ENCODE data around the gene IL1RL1.

Gene IL1RL1

DNA sequence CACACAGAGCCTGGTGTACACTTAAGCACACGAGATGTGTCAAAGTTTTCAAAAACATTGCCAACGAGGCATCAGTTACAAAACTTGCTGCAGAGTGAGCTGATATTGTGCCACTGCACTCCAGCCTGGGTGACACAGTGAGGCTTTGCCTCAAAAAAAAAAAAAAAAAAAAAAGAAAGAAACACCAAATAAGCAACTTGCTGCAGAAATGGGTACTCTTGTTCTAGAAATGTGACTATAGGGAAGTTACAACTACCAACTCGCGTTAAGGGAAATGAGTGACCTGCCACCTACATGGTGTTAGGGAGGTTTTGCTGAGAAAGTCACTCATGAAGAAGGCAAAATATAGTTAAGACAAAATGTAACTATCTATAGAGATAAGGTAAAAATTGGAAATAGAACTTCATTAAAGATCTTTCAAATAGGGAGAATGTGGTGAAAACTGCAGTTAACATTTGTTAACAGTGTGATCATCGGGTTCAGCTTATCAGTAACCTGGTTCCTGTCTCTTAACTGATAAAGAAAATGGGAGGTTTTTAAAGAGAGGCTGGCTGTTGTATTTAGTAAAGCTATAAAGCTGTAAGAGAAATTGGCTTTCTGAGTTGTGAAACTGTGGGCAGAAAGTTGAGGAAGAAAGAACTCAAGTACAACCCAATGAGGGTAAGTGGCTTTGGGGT lies at the start of gene IL1RL1:
TSS of gene IL1RL1 (plus strand) at position 600 of the 677 bp plus-strand sequence. CDS start 26,702 bp downstream, outside the sequence.
- no peak for DNase-seq

DNA sequence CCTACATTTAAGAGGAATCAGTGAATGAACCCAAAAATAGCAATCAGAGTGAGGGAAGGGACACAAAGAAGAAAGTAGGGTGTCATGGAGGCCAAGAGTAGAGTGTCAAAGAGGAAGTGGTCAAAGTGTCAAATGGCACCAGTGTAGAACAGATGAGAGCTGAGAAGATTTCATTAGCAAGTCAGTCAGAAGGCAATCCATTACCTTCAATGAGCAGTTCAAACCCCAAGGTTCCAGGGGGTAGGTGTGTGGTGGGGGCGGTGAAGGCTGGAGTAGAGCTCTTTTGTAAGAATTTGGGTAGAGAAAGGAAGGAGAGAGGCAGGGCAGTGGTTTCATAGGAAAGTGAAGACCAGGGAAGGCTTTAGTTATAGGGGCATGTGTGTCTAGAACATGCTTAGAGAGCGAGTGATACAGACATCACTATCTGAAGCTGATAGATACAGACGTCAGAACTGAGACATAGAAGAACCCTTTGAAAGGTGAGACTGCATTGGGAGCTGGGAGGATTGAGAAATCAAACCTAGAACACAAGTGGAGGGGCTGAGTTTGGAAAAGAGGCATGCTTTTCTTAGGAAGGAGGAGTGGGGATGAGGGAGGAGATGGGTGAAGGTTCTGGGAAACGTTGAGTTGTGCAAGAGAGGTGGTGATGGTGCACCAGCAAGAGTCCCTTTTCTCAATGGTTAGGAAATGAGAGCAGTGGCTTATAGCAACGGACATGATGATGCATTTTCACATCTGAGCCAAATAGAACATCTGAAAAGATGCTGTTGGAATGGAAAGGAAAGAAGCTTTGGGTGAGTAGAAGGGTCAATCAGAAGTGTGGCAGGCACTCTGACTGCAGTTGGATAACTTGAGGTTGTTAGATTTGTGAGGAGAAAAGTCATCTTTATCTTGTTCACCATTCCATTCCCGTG lies 48.9 kb upstream of the IL1RL1 start:
- no peak for DNase-seq

DNA sequence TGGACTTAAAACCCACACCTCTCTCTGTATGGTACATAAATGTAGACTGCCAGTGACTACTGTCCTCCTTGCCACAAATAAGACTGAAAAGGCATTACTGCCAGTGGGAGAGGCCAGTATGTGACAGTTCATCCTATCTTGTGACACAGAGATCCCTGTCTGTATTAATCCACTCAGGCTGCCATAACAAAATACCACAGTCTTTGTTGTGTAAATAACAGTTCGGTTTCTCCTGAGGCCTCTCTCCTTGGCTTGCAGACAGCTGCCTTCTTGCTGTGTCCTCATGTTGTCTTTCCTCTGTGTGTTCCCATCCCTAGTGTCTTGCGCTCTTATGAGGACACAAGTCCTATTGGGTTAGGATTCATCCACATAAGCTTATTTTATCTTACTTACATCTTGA lies 46.4 kb upstream of the IL1RL1 start:
- no peak for DNase-seq

DNA sequence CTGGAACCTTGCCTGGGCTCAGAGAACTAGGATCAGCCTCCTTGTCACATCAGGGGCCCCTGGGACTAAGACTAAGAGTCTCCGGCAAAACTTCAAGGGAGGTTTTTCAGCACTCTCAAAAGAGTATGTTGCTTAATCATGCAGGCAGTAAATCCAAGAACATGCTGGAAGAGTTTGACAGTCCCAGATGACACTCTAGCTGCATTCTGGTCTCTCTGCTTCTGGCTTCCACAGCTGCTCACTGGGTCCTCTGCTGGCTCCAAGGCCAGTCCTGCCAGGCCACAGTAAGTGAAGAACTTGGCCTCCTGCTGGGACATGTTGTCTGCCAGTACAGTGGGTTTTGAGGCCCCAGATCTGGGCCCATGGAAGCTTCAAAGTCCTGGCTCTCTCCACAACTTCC lies 45.2 kb upstream of the IL1RL1 start:
- DNase-seq = no peak

DNA sequence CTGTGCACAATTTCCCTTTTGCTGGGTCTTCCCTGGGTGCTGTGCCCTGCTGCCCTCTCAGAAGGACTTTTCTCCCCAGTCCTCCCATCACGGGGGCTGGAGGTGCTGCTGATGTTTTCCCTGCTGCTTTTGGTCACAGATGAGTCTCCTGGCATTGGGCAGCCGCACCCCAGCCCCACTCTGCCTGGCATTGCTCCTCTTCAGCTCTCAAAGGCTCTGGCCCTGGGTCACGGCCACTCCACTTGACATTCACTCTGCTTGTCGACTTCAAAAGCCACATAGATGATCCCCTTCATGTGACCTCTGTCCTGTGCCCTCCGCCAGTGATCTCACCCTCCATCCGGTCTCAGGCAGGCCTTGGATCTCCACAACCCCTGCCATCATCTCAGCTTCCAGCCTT lies 43.6 kb upstream of the IL1RL1 start:
- DNase-seq = no peak

DNA sequence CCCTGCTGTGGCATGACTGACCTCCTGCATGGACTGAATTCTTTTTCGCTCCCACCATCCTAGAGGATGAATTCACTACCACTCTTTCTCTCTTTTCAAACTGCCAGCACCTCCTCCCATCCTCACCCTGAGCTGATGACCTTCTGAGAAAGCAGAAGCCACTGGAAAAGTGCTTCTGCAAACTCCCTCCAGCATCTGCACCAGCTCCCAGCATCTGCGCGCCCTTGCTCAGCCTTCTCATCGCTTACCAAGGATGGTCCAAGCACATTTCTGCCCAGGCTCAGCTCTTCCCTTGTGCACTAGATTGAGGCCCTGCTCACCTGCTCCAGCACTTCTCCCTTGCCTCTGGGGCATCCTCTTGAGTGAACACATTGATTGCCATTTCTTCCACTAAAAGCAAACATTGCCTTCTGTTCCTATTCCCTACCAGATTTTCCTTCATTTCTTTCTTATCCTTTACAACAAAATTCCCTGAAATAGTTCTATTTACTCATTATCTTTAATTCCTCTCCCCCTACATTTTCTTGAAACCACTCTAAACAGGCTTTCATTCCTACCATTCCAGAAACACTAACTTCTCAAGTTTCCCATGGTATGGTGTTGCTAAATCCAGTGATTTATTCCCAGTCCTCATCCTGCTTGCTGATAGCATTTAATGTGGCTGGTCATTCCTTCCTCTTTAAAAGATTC lies 42.7 kb upstream of the IL1RL1 start:
- DNase-seq = no peak

DNA sequence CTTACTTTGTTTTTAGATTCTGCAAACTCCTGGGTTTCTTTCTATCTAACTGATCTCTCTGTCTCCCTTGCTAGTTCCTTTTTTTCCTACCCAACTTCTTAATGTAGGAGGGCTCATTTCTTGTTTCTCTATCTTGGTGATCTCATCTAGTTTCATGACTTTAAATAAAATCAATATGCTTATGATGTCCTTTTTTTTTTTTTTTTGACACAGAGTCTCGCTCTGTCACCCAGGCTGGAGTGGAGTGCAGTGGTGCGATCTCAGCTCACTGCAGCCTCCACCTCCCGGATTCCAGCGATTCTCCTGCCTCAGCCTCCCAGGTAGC lies 42.2 kb upstream of the IL1RL1 start:
- DNase-seq = no peak

DNA sequence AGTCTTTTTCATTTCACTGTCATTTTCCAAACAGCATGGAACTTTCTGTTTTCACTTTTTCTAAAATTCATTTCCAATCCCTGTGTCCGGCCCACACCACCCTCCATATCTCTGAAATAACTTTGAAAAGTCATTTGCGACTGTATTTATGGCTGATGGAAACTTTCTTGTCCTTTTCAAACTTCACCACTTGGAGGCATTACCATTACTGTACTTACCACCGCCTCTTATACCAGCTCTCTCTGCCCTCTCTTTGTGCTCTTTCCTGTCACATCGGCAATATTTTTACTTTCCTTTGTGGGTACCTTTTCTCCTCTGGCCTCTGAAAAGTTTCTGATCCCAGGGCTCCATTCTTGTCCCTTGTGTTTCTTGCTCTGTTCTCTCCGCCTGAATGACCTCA lies 39.5 kb upstream of the IL1RL1 start:
- DNase-seq = peak; percentile 26

DNA sequence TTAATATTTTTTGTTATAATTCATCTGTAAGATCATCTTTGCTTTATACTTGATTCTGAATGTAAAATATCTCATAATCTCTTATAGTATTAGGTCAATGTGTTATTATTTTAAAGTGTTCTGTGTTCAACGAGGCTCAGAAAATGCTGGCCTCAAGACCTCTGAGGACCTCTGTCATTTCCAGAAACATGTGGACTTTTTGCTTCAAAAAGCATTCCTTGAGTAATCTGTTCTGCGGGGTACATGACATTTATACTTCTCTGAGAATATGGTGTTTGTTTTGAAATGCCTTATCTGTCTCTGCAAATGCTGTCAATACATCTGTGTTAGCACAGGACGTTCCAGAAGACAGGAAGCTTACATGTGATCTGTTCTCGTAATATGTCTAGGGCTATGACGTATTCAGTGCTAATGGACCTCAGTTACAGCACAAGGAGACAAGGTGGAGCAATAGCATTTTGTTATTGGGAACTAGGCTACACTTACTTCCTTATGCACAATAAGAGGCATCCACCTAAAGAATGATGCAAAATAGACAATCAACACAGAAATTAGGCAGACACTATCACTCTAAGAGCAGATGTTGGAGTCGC lies 37.6 kb upstream of the IL1RL1 start:
- DNase-seq = no peak

DNA sequence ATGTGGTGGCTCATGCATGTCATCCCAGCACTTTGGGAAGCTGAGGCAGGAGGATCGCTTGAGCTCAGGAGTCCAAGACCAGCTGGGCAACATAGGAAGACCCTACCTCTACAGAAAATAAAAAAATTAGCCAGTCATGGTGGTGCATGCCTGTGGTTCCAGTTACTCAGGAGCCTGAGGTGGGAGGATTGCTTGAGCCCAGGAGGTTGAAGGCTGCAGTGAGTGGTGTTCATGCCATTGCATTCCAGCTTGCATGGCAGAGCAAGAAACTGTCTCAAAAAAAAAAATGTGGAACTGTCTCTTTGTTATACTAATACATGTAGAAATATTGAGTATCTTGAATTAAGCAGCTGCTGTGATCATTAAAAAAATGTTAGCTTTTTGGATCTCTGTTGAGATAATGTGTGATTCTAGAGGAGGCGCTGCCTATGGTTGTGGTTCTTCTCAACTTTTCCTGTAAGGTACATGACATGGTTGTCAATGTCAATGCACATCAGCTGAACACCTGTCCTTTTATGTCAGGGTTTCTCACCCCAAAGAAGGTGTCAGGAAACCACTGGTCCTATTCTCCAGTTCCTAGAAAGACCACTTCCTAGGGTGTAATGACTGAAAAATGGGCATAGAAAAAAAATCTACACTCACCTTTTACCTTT lies 34.7 kb upstream of the IL1RL1 start:
- DNase-seq = no peak

DNA sequence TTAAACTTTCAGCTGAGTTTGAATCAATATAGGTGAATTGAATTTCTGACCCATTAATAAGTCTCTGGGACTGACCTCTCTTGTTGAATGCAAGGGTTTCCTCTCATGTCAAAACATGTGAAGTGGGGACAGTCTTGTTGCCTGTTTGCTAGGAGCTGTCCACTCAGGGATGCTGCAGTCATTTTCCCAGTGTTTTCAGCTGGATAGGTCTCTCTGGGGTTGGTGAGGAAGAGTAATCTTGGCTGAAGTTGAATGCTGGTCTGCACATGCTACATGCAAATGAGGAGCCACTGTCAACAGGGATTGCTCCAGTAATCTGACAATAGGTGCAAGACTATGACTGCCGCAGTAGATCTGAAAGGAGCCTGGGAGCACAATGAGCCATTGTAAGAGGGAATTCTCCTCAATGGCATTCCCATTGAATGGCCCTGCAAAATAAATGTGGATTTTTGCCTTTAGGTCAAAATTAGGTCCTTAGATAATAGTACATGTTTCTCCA lies 34.1 kb upstream of the IL1RL1 start:
- no peak for DNase-seq

DNA sequence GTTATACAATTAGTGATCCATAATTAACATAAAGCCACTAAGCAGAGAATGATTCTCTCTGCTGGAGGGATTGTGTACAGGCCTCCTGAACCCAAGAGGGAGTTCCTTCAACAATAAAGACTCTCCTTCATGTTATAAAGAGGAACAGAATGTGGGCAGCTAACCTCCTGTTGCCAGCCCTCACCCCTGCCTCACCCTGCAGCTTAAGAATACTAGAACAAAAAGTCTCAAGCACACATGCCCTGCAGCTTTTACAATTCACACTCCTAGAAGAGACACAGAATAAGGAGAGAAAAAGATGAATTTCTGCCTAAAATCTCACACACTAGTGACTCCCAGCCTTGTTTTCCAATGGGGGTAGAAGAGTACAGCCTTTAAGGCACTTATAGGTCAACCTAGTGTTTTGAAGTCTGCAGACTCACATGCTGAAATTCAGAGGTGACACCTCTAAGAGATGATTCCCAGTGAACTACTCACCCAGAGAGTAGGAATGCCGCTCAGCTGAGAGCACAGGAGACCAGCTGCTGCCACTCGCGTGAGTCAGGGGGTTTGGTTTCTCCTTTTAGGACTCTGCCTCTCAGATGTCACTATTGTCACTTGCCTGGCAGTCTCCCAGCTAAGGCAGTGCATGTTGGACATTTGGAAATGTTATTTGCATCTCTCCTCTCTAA lies 32.5 kb upstream of the IL1RL1 start:
- no peak for DNase-seq

DNA sequence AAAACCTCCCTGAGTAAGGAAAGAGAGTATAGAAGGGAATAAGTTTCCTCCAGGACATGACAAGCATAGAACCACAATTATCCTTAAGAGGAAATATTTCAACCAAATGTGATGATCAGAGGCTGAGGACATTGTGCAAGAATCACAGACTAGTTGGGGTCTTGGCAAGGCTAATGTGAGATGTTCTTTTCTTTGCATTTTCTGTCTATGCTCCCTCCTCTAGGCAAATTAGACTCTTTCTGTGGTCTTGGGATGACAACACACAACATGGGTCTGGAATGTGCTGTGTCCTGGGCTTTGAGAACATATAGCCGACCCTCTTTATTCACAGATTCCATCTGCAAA lies 32.0 kb upstream of the IL1RL1 start:
- DNase-seq = no peak

DNA sequence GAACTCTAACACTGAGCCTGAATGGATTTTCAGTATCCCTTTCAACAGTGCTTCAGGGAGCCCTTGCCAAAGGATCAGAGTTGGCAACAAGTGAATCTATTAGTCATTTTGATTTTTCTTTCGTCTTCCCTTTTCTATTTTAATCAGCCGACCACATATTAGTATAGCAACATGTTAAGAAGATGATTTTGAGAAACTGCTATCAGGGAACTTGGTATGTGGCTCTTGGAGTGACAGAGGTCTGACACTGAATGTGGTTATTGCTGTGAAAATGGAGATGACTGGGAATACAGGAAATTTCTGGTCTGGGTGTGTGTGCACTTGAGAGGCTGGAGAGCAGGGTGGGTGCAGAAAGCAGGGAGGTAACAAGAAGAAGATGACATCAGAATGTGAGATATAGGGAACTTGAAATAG lies 28.7 kb upstream of the IL1RL1 start:
- no peak for DNase-seq

DNA sequence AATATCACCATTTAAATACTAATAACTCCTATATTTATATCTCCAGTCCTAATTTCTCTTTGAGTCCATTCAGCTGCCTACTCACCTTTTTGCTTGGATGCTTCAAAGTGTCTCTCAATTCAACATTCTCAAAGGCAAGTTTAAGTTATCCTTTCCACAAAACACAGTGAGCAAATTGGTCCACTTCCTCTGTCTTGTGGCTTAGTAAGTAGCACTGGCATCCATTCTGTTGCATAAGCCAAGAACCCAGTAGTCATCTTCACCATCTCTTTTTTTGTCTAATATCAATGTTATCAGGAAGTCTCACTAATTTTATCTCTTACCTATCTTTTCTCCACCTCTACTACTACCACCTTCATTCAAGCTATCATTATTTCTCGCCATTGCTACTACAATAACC lies 27.4 kb upstream of the IL1RL1 start:
- DNase-seq = no peak

DNA sequence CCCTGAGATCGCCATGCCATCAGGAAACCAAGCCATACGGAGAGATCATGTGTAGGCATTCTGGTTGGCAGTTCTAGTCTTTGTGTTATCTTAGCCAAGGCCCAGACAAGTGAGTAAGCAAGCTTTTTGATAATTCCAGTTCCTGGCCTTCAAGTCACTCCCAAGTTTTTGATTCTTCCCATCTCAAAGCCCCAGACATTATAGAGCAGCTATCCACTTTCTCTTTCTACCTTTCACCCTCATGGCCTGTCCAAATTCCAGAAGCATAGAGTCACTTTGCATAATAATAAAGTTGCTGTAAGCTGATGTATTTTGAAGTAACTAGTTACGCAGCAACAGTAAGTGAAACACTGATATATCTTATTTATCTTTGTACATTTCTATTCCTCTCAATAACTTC lies 26.8 kb upstream of the IL1RL1 start:
- no peak for DNase-seq

DNA sequence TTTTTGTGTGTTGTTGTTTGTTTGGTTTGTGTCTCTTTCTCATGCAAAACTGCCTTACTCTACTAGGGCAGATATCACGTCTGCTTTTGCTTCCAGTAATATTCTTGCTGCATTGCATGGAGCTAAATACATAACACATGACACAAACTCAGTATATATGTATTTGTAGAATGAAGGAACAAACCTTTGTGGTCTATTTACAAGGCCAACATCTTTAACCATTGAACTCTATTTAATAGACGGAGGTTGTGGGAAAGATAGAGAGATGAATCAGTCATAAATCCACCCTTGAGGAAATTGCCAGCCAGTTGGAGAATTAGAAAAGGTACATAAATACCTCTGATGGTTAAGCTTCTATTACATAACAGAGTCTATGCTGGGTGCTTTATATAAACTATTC lies 26.0 kb upstream of the IL1RL1 start:
- no peak for DNase-seq

DNA sequence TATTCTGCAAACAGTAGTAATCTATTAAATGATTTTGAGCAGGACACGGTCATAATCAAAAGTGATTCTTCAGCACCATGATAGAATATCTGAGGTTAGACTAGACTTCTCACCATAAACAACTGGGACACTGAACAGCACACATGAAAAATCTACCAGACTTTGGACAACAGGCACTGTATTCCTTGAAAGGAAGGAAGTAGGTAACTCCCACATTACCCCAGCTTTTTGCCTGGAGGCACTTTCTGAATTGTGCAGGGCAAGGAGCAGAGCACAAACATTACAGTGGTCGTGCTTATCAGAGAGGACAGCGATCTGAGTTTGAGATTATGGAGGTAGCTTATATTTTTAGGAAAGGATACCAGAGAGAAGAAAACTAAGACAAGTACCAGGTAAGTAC lies 25.3 kb upstream of the IL1RL1 start:
- DNase-seq = no peak

DNA sequence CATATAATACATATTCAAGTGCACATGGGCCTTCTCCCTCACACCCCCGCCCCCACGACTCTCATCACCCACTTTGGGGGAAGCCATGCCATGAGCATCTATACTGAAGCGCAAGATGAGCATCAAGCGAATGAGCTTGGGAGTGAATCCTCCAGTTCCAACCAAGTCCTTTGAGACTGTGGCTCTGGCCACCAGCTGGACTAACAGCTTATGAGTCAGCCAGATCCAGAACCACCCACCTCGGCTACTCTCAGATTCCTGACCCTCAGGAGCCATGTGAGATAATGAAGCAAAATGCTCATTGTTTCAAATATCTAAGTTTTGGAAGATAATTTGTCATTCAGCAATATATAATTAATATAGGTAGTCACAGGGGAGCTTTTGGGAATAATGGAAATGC lies 22.2 kb upstream of the IL1RL1 start:
- no peak for DNase-seq

DNA sequence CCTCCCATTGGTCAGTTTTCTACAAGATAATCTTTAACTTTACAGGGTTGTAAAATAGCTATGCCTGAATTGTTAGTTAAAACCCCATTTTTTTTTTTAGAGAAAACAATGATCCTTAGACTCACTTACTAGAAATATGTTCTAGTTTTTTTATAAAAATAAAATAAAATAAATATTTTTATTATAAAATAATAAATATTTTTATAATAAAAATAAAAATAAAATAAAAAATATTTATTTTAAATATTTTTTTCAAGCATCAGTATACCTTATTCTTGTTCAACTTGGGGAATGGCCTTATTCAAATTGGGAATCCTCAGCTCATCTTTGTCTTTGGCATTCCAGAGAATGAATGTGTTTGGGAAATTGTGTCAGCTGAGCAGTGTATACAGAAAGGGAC lies 20.8 kb upstream of the IL1RL1 start:
- no peak for DNase-seq

DNA sequence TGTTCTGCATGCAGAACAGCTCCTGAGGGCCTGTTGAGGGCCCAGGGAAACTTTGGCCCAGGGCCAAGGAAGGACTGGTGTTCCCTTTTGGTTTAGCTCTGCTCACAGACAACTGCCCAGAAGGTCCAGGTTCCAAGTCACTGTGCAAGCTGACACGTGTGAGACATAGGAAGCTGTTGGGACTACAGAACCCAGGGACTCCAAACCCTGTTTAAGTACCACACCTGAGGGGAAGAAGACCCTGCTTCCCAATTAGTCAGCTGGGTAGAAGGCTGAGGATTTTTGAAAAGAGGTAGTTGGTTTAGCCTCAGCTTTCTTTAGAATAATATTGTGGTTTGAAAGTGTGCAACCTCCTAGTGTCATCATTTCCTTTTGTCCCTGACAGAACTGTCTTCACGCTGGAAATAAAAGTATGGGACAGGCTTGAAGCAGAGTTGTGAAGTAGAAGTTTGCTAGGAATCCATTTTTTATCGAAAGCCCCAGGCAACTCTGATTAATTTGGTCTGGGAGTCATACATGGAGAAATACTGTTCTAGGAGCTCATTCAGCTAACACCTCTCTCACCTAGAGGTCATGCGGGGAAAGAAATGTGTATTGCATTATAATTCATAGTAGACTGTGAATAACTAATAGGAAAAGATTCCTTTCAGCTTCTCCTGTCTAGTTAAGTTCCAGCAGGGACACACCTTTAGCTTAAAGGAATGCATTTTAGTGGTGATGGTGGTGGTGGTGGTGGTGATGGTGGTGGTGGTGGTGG lies 19.9 kb upstream of the IL1RL1 start:
- DNase-seq = no peak
